Spleen (tissue), 7 donors: ENCODE measurements around the gene FN3K.
A peak's percentile ranks its signal among the peaks of the same experiment; 100 is the strongest.

Source experiments
- CTCF ChIP-seq, 11 experiments: fragments of 200-600 bp in 7 of 11; fragments of 450-650 bp in 4 of 11; sonication (generic) in 4 of 11; IDR thresholded peaks in 8 of 11; conservative IDR thresholded peaks in 3 of 11; 1 replicate in 7 of 11; 2 replicates in 4 of 11; pipeline versions ENCODE4 v1.4.0 to v1.8.0; 2016 to 2021; ENCODE audit warnings: antibody characterized with exemption in 11 of 11, inconsistent platforms in 4 of 11, mild to moderate bottlenecking in 1 of 11
- POLR2AphosphoS5 ChIP-seq, 3 donors: sonication (generic); formaldehyde crosslinking; IDR thresholded peaks; one replicate each; pipeline ENCODE4 v1.5.1; 2017; ENCODE audit warnings: antibody characterized with exemption in 3 of 3
- donor health status: DM: no; HTN: no; CAD: no; lungs with moderate emphysema.
- donor health status: DM: no; HTN: no; CAD: no.
- donor health status: DM: no; HTN: no; CAD: no.

GRCh38 chr17:82734987-82735866 is at the start of gene FN3K:
- TF ChIP-seq CTCF (IDR thresholded peaks at IDR 0.05 in 8 of 11, conservative IDR thresholded peaks at IDR 0.05 in 3 of 11) (no peak), POLR2AphosphoS5 (IDR thresholded peaks at IDR 0.05) (peak; percentile 45 to 69 (median 60))
